ENCODE measurements around the gene CLCF1.
A peak's percentile ranks its signal among the peaks of the same experiment; 100 is the strongest.
"Not testable (repeated sequence)": the region's sequence is repeated elsewhere in the genome, so short reads cannot be mapped to it uniquely, and the experiment has no call there.

The CLCF1 gene

DNA sequence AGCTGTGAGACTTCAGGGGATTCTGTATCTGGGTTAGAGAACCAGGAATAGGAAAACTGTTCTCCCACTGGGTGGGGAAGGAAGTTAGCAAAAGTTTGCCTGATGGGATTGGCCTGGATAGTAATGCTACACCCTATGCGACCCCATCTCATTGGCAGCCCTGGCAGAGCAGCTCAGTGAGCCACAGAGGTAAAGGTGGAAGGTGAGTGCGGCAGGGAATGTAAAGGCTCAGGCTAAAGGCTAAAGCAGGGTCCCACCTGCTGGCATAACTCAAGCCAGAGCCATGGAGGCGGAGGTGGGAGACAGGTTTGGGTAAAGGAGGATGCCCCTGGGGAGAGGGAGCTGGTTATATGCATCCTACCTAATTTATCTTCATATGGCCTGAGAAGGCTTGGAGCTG is 51.3 kb downstream of the CLCF1 start:
- no peak for DNase-seq (ENCODE audit: low spot score)

DNA sequence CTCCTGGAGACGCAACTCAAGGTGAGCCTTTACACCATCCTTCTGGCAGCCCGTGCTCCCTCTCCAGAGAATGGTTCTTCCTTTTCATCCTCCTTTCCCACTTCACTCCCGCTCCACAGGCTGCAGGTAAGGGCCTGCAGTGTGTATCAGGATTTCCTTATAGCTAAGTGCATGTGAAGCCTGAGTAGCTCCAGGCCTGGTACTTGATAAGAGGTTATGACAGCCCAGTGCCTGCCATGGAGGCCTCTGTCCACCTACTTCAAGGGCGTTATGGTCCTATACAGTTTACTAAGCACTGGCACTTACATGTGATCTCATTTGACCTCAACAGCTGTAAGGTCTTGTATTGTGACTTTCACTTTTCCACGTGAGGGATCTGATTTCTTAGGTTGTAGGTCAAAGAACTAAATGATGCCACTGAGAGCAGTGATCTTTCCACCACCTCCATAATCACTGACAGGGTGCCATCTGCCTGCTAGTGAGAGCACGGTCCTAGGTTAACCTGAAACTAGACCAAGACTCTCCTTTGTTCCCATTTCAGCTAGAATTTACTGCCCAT is 52.0 kb downstream of the CLCF1 start:
- DNase-seq (ENCODE audit: low spot score), result no peak

DNA sequence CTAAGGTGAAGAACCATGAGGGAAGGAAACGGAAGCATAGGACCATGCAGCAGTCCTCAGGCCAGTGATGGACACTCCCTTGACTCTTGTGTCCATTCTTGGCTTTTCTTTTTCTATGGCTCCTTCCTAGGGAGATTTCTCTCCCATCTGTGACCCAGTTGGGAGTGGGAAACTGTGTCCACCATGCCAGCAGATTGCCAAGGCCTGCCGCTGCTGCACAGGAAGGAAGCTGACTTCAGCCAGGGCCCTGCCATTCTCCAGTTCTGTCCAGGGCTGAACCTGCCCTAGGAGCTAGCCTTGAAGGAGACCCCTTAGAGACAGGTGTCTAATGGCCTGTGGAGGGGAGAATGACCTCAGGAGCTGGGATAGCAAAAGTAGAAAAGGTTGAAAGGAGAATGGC is 52.7 kb downstream of the CLCF1 start:
- no peak for DNase-seq (ENCODE audit: low spot score)

DNA sequence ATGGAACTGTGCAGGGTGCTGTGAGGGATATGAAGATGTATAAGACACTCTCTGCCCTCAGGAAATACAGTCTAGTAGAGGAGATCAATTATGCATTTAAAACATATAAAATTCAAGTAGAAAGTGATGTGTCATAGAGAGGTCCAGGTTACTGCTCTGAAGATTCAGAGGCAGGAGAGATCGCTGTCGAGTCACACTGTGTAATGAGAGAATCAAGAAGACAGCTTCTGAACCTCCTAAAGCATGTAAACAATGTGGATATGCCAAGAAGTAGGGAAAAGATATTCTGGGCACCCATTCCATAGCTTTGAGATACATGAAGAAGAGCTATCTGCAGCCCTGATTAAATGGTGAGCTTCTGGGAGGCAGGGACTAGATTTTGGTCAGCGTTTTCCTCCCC is 53.4 kb downstream of the CLCF1 start:
- no peak for DNase-seq (ENCODE audit: low spot score)

DNA sequence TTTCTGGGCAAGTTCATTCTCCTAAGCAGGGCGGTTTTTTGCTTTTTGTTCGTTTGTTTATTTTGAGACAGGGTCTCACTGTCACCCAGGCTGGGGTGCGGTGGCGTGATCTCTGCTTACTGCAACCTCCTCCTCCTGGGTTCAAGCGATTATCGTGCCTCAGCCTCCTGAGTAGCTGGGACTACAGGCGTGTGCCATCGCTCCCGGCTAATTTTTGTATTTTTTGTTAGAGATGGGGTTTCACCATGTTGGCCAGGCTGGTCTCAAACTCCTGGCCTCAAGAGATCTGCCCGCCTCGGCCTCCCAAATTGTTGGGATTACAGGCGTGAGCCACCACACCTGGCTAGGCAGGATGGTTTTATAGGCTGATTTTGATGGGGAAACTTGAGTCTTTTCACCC is 54.5 kb downstream of the CLCF1 start:
- not testable (repeated sequence) for DNase-seq (ENCODE audit: low spot score)

DNA sequence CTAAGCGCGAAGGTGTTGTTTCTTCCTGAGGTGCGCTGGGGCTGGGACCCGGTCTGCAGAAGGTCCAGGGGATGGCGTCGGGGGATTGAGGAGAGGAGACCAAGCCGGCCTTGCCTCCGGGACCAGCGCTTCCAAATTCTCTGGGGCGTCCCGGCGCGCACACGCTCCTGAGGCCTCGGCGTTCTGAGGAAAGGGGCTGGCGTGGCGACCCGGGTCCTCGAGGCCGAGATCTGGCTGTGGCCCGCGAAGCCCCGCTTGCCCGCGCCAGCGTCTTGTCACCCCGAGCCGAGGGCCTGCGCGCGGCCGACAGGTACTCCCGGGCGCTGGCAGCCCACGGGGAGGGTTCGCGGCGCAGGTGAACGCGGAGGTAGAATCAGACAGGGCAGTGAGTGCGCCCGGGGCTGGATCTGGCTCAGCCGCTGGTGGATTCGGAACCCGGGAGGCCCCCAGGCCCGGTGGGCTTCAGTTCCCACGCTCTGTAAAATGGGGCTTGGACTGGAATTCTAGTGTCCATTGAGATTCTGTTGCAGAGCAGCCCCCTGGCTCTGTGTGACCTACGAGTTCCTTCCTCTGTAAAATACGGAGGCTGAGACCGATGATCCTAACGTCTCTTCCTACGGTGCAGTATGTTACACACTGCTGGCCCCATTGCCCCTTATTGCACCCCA is 55.4 kb downstream of the CLCF1 start:
- DNase-seq (ENCODE audit: low spot score), result no peak

DNA sequence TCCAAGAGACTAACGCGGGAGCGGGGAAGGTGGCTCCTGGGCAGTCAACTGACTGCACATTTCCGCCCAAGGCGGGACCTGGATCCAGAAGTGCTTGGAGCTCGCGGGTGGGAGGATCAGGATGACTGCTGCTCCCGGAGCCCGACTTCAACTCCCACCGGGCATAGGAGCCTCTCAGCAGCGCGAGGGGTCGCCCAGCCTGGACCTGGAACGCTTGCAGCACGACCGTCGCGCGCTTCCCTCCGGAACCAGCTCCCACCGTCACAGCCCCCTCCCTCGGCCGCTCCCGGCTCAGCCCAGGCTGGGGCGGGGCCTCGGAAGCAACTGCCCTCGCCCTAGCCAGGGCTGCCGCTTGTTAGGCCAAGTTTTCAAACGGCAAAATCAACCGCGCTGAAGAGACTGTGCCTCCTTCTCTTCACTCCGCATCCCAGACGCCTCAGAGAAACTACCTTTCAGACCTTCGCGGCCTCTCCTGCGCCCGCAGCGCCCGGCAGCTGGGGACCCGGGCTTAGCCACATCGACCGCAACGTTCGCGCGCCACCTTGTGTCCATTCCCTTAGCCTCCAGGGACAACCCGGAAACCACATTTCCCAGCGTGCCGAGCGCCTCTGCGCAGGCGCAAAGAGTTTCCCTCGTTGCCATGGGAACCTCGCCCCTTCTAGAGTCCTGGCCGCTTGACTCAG is 56.1 kb downstream of the CLCF1 start:
- DNase-seq (ENCODE audit: low spot score), result peak; percentile 93

DNA sequence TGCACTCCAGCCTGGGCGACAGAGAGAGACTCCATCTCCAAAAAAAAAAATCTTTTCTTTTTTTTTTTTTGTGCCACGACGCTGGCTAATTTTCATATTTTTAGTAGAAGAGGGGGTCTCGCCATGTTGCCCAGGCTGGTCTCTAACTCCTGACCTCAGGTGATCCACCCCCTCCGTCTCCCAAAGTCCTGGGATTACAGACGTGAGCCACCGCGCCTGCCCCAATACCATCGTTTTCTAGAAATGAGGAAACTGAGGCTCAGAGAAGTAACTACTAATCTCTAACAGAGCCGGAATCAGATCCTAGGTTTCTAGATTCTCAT is 56.6 kb downstream of the CLCF1 start:
- no peak for DNase-seq (ENCODE audit: low spot score)

DNA sequence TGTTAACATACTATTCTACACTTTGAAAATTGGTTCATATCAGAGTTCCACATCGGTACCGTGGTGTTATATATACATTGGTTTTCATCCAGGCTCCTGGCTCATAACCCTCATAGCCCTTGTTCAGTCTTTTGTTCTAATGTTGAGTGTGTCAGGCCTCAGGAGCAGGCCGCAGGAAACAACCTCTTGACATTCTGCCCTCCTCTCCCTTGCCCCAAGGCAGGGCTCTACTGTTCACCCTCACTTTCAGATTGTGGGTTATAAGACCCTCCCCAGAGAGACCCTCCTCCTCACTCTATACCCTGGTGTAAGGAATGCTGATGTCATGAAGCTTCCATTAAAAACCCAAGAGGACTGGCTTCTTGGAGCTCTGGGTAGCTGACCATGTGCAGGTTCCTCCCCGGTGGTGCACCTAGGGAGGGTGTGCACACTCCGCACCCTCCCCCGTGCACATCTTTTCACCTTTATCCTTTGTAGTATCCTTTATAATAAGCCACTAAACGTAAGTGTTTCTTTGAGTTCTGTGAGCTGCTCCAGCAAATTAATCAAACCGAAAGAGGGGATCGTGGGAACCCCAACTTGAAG is 58.0 kb downstream of the CLCF1 start:
- DNase-seq (ENCODE audit: low spot score), result no peak

DNA sequence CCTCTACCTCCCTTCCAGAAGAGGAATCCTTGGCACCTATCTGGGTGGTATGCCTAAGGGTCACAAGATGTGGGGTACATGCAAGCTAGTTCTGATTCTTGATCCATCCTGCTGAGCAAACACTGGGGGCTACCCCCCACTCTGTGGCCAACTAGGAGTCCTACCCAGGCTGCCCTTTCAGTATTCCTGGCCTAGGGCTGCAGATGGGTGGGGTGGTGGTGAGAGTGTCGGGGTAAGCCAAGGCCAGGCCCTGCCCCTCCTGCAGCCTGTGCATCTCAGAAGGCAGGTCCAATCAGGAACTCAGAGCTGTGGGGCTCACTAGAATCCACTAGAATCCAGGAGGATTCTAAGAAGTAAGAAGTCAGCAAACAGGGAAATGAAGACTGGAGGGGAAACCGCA is 59.2 kb downstream of the CLCF1 start:
- DNase-seq (ENCODE audit: low spot score), result no peak

Measured in globus pallidus (tissue), 1 donor.